GM20000 (cell line): ENCODE results near the gene VPS35.

Experiments
- DNase-seq: peaks from one replicate; pipeline ENCODE4 v3.0.0; 2012; ENCODE audit warnings: low spot score
- TF ChIP-seq, protein P1 (sequence below): IDR thresholded peaks from 2 replicates; pipeline ENCODE4 v1.5.1; 2012; ENCODE audit warnings: mild to moderate bottlenecking, control low read depth; ENCODE audit errors: extremely low read depth, missing control alignments

VPS35 gene

DNA sequence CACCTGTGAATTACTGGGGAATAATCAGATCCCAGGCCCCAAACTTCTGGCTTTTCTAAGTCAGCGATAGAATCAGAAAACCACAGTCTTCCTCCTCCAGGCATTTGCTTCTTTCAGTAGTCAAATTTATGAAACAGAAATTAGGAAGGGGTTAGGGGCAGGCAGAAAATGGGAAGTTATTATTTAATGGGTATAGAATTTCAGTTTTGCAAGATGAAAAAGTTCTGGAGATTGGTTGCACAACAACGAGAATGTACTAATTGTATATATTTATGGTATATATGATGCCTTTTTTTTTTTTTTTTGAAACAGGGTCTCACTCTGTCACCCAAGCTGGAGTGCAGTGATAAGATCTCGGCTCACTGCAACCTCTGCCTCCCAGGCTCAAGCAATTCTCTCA is 23.9 kb upstream of the VPS35 start:
- no peak for DNase-seq
- TF ChIP-seq, protein P1, sequence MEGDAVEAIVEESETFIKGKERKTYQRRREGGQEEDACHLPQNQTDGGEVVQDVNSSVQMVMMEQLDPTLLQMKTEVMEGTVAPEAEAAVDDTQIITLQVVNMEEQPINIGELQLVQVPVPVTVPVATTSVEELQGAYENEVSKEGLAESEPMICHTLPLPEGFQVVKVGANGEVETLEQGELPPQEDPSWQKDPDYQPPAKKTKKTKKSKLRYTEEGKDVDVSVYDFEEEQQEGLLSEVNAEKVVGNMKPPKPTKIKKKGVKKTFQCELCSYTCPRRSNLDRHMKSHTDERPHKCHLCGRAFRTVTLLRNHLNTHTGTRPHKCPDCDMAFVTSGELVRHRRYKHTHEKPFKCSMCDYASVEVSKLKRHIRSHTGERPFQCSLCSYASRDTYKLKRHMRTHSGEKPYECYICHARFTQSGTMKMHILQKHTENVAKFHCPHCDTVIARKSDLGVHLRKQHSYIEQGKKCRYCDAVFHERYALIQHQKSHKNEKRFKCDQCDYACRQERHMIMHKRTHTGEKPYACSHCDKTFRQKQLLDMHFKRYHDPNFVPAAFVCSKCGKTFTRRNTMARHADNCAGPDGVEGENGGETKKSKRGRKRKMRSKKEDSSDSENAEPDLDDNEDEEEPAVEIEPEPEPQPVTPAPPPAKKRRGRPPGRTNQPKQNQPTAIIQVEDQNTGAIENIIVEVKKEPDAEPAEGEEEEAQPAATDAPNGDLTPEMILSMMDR: no peak

GRCh38 chr16:46711106-46712058 is 22.4 kb upstream of the VPS35 start:
- TF ChIP-seq, protein P1: no peak
- DNase-seq: no peak

- no peak for DNase-seq
- TF ChIP-seq, protein P1: no peak
Measured at GRCh38 chr16:46709469-46710005, 20.6 kb upstream of the VPS35 start.

DNA sequence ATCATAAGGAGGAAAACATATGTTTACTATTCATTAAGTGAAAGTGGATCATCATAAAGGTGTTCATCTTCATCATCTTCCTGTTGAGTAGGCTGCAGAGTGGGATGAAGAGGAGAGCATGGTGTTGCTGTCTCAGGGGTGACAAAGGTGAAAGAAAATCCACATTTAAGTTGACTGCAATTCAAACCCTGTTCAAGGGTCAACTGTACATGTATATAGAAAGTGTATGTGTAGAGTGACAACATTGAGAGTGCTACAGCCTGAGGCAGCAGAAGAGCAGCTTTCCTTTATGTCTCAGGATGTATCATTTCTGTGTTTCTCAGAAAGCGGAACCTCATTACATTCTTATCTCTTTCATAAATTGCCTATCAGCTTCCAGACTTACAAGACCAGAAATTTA is 17.7 kb upstream of the VPS35 start:
- DNase-seq: no peak
- TF ChIP-seq, protein P1: no peak

DNA sequence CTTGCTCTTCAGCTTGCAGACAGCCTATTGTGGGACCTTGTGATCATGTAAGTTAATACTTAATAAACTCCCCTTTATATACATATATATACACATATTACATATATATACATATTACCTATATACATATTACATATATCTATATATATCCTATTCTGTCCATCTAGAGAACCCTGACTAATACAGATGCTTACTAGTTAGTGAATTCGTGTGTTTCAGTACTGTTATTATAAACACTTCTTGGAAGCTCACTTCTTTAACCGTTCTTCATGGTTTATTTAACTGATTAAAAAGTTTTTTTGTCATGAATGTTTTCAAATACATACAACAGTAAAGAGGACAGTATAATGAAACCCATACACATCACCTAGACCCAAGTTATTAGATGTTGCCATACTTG is 13.1 kb upstream of the VPS35 start:
- DNase-seq: no peak
- TF ChIP-seq, protein P1: no peak

- TF ChIP-seq, protein P1: no peak
- DNase-seq: no peak
Measured at GRCh38 chr16:46701615-46702014, 12.6 kb upstream of the VPS35 start.

DNA sequence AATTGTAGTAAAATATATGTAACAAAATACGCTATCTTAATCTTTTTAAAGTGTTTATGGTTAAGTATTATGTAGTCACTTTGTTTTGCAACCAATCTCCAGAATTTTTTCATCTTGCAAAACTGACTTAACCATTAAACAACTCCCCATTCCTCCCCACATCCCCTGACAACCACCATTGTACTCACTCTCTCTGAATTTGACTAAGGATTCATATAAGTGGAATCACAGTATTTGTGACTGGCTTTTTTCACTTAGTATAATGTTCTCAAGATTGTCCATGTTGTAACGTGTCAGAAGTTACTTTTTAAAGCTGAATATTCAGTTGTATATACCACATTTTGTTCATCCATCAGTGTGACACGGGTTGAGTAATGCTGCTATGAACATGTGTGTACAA is 11.1 kb upstream of the VPS35 start:
- TF ChIP-seq, protein P1: no peak
- no peak for DNase-seq
